ENCODE results near the gene RAB31.

Gene RAB31

DNA sequence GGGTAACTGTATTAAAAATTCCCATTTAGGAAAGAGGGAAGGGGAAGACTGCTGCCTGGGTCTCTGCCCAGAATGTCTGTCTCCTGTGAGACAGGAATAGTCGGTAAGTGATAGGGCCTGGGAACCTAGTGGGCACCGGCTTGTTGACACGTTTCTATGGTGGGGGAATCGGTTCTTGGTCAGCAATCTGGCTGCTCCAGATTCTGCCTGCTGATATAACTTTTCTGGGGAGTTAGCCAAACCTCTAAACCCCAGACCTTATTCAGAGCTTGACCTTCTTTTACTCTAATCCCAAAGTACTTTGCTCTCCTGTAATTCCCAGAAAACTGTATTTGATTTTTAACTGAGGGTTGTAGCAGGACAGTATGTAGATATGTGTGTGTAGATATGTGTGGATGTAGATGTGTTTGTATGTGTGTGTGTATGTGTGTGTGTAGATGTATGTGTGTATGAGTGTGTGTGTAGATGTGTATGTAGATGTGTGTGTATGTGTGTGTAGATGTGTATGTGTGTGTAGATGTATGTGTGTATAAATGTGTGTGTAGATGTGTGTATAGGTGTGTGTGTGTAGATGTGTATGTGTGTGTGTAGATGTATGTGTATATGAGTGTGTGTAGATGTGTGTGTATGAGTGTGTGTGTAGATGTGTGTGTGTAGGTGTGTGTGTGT, 115.8 kb downstream of the RAB31 start:
- H3K4me1 ChIP-seq (ENCODE audit: control insufficient read depth, insufficient read depth, low read length), result no peaks in the 10 kb centered on the region
- H3K4me3 ChIP-seq (ENCODE audit: low read depth, low read length), result no peak overlapping the region
- H3K27me3 ChIP-seq (ENCODE audit: control insufficient read depth, insufficient read depth, low read length), result no peaks in the 10 kb centered on the region
- H3K27ac ChIP-seq (ENCODE audit: low read depth, low read length), result no peak overlapping the region
- H3K9ac ChIP-seq (ENCODE audit: low read length), result no peak overlapping the region
- no peaks in the 10 kb centered on the region for H3K9me3 ChIP-seq (ENCODE audit: control insufficient read depth, insufficient read depth, low read depth, low read length)
- no peaks in the 10 kb centered on the region for H3K36me3 ChIP-seq (ENCODE audit: control insufficient read depth, insufficient read depth, low read length)

DNA sequence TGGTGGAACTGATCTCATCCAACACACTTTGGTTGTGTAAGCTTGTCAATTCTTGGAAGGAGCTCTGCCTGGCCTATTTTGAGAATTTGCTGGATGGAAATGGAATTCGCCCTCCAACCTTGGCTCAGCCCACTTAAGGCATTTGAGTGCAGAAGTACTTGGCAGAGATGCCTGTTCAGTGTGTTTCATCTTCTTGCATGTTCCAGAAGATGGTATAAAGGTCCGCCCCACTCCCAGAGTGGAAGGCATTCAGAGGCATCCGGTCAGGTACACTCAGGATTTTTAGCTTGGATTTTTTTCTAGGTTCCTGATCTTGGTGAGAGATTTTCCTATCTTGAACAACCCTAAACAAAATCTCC, 116.4 kb downstream of the RAB31 start:
- Histone ChIP-seq H3K4me3 (ENCODE audit: low read depth, low read length) (no peak overlapping the region), H3K36me3 (ENCODE audit: control insufficient read depth, insufficient read depth, low read length) (no peaks in the 10 kb centered on the region), H3K27me3 (ENCODE audit: control insufficient read depth, insufficient read depth, low read length) (no peaks in the 10 kb centered on the region), H3K27ac (ENCODE audit: low read depth, low read length) (no peak overlapping the region), H3K4me1 (ENCODE audit: control insufficient read depth, insufficient read depth, low read length) (no peaks in the 10 kb centered on the region), H3K9ac (ENCODE audit: low read length) (no peak overlapping the region), H3K9me3 (ENCODE audit: control insufficient read depth, insufficient read depth, low read depth, low read length) (no peaks in the 10 kb centered on the region)

DNA sequence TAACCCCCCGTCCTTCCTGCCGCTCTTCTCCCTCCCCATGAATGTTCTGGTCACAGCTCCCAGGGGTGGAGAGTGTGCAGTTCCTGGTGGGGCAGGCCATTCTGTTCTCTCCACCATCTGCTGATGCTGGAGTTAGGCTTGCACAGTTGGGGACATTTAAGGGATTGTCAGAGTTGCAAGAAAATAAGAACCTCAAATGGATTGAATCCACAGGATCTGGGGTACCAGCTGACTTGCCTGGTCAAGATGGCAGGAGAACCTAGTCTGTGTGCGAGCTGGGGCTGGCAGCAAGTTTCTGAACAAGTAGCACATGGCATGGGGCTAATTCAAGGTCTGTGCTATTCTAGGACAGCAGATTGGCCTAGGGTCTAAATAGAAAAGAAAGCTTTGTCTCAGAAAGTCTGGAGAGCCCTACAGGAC, 116.9 kb downstream of the RAB31 start:
- H3K9me3 ChIP-seq (ENCODE audit: control insufficient read depth, insufficient read depth, low read depth, low read length), result no peaks in the 10 kb centered on the region
- H3K27ac ChIP-seq (ENCODE audit: low read depth, low read length), result no peak overlapping the region
- no peak overlapping the region for H3K4me3 ChIP-seq (ENCODE audit: low read depth, low read length)
- H3K36me3 ChIP-seq (ENCODE audit: control insufficient read depth, insufficient read depth, low read length), result no peaks in the 10 kb centered on the region
- no peaks in the 10 kb centered on the region for H3K4me1 ChIP-seq (ENCODE audit: control insufficient read depth, insufficient read depth, low read length)
- H3K9ac ChIP-seq (ENCODE audit: low read length), result no peak overlapping the region
- no peaks in the 10 kb centered on the region for H3K27me3 ChIP-seq (ENCODE audit: control insufficient read depth, insufficient read depth, low read length)

DNA sequence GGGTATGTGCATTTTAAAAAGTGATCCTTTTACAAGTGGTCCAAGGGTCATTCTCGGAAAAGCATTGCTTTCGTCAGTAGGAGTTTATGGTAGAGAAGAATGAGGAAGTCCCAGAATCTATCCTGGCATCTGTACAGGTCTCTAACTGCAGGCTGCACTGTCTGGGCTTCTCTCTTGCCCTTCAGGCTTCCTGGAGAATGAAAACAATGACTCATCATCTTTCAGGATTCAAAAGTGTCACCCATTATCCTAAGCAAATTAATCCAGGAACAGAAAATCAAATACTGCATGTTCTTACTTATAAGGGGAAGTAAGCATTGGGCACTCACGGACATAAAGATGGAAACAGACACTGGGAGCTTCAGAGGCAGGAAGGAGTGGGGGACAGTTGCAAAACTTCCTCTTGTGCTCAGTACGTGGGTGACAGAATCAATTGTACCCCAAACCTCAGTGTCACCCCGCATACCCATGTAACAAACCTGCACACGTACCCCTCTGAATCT, 117.5 kb downstream of the RAB31 start:
- Histone ChIP-seq H3K36me3 (ENCODE audit: control insufficient read depth, insufficient read depth, low read length) (no peaks in the 10 kb centered on the region), H3K4me1 (ENCODE audit: control insufficient read depth, insufficient read depth, low read length) (no peaks in the 10 kb centered on the region), H3K27me3 (ENCODE audit: control insufficient read depth, insufficient read depth, low read length) (no peaks in the 10 kb centered on the region), H3K9me3 (ENCODE audit: control insufficient read depth, insufficient read depth, low read depth, low read length) (no peaks in the 10 kb centered on the region), H3K9ac (ENCODE audit: low read length) (no peak overlapping the region), H3K27ac (ENCODE audit: low read depth, low read length) (no peak overlapping the region), H3K4me3 (ENCODE audit: low read depth, low read length) (no peak overlapping the region)

DNA sequence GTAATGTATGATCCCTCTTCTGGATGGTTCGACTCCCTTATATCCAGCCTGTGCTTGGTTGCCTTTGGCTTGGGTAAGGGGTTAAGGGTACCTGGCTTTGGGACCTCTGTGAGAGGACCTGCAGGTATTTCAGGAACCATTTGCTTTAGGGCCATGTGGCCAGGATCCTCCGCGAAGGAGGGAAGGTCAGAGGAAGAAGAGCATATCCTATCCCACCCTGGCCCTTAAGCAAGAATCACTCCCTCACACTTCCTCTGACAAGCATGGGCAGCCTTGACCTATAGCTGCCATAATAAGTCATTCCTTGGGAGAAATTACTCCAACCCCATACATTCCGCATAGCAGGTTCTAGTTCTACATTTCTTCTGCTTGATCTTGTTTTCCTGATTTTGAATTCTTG, 118.6 kb downstream of the RAB31 start:
- Histone ChIP-seq H3K27me3 (ENCODE audit: control insufficient read depth, insufficient read depth, low read length) (no peaks in the 10 kb centered on the region), H3K4me3 (ENCODE audit: low read depth, low read length) (no peak overlapping the region), H3K9ac (ENCODE audit: low read length) (no peak overlapping the region), H3K4me1 (ENCODE audit: control insufficient read depth, insufficient read depth, low read length) (no peaks in the 10 kb centered on the region), H3K9me3 (ENCODE audit: control insufficient read depth, insufficient read depth, low read depth, low read length) (no peaks in the 10 kb centered on the region), H3K27ac (ENCODE audit: low read depth, low read length) (no peak overlapping the region), H3K36me3 (ENCODE audit: control insufficient read depth, insufficient read depth, low read length) (no peaks in the 10 kb centered on the region)

DNA sequence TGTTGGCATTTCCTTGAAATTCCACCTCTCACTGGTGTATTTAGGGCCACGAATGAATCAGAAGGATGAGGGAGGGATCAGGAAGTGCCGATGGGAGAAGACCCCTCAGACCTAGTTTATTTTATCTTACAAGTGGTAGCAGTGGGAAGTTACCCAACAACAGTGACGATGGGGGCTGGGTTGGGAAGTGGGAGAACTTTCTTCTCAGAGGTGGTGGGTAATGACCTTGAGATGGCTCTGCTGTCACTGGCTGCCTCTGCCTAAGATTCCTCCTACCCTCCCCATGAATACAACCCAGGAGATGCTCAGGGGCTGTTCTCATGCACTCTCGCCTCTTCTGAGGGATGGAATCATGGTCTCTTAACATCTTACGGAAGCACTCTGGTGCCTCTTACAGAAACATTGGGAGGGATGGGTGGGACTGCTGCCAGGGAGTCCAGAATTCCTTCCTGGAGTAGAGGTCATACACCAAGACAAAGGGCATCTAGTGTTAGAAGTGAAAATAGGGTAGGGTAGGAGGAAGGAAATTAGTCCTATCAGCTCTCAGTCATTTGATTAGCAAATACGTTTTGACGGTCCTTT, 119.2 kb downstream of the RAB31 start:
- Histone ChIP-seq H3K27ac (ENCODE audit: low read depth, low read length) (no peak overlapping the region), H3K9ac (ENCODE audit: low read length) (no peak overlapping the region), H3K9me3 (ENCODE audit: control insufficient read depth, insufficient read depth, low read depth, low read length) (no peaks in the 10 kb centered on the region), H3K27me3 (ENCODE audit: control insufficient read depth, insufficient read depth, low read length) (no peaks in the 10 kb centered on the region), H3K4me3 (ENCODE audit: low read depth, low read length) (no peak overlapping the region), H3K36me3 (ENCODE audit: control insufficient read depth, insufficient read depth, low read length) (peaks cover 3% of the 10 kb centered on the region; the same call in 1 of the 2 replicates), H3K4me1 (ENCODE audit: control insufficient read depth, insufficient read depth, low read length) (no peaks in the 10 kb centered on the region)

DNA sequence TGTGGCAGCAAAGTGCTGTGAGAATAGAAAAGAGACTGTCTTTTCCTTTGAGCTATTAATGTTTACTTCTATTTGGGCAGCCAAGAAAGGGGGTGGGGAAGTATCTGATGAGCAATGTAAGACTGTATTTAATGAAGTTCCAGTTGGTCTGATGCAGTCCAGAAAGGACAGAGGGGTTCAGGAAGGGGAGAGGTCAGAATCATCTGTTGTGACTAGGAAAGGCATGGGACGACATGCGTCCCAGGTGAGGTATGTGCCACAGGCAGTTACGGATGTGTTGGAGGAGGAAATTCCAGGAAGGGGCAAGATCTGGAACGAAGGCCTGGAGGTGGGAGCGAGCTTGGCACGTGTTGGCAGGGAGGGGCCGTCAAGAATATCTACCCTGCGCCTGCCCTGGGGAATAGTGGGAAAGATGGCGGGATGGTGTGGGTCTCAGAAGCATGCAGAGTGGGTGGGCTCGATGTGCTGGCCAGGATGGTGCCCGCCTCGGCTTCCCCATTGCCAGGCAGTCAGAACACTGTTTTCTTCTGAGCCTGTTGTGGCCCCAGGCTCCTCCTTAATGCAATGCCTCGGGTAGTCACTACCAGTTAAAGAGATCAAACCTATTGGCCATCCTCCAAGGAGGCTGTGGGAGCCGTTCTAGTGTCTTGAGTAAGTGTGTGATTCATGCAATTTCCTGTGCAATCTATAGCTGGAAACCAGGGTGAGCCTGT, 119.8 kb downstream of the RAB31 start:
- no peak overlapping the region for H3K9ac ChIP-seq (ENCODE audit: low read length)
- no peaks in the 10 kb centered on the region for H3K4me1 ChIP-seq (ENCODE audit: control insufficient read depth, insufficient read depth, low read length)
- no peak overlapping the region for H3K27ac ChIP-seq (ENCODE audit: low read depth, low read length)
- no peaks in the 10 kb centered on the region for H3K27me3 ChIP-seq (ENCODE audit: control insufficient read depth, insufficient read depth, low read length)
- no peaks in the 10 kb centered on the region for H3K9me3 ChIP-seq (ENCODE audit: control insufficient read depth, insufficient read depth, low read depth, low read length)
- H3K4me3 ChIP-seq (ENCODE audit: low read depth, low read length), result no peak overlapping the region
- H3K36me3 ChIP-seq (ENCODE audit: control insufficient read depth, insufficient read depth, low read length), result peaks cover 6% of the 10 kb centered on the region; the same call in 1 of the 2 replicates

DNA sequence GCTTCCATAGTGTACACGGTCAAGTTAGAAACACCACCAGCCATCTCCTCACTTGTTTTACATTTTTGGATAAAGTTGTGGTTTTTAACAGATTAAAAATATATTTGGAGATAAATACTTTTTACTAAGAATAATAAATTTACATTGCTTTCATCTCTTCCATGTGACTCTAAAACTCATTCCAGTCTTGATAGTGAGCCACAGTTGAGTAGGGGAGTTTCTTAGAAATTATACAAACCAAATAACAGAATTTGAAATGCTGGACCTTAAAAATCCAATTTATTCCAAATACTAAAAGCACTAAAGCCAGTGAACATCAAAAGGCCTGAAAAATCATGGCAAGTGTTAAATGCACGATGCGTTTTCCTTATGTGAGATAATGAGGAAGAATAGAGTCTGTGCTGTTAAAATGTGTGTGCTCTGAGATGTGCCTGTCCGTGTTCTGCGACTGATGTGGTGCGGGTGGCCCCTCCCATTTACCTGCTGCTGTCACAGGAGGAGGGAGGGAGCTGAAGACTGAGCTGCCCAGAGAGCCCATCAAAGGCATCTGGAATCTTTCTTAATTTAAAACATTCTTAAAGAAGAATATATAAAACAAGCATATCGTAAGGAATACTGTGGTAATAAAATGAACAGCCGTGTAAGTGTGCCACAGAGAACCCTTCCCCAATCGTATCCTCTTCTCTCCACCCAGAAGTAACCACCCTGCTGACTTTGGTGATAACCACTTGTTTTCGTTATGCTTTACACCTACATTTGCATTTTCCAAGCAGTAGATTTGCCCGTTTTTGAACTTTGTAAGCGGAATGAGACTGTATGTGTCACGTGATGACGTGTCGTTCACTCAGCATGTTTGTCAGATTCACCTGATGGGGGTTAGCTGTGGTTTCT, 120.7 kb downstream of the RAB31 start:
- Histone ChIP-seq H3K27ac (ENCODE audit: low read depth, low read length) (no peak overlapping the region), H3K4me1 (ENCODE audit: control insufficient read depth, insufficient read depth, low read length) (no peaks in the 10 kb centered on the region)

DNA sequence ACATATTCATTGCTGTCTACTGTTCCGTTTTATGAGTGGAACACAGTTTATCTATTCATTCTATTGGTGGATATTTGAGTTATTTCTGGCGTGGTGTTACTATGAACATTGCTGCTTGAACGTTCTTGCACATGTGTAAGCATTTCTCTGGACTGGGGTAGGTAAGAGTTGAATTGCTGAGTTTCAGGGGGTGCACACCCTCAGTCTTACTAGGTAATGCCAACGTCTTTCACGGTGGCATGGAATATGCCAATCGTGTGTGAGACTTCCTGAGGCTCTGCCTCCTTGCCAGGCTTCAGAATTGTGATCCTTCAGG, 121.3 kb downstream of the RAB31 start:
- H3K9me3 ChIP-seq (ENCODE audit: control insufficient read depth, insufficient read depth, low read depth, low read length), result no peaks in the 10 kb centered on the region
- no peak overlapping the region for H3K4me3 ChIP-seq (ENCODE audit: low read depth, low read length)
- H3K27ac ChIP-seq (ENCODE audit: low read depth, low read length), result no peak overlapping the region
- no peak overlapping the region for H3K9ac ChIP-seq (ENCODE audit: low read length)
- peaks cover 6% of the 10 kb centered on the region; the same call in 1 of the 2 replicates for H3K36me3 ChIP-seq (ENCODE audit: control insufficient read depth, insufficient read depth, low read length)
- H3K27me3 ChIP-seq (ENCODE audit: control insufficient read depth, insufficient read depth, low read length), result no peaks in the 10 kb centered on the region
- H3K4me1 ChIP-seq (ENCODE audit: control insufficient read depth, insufficient read depth, low read length), result 0 out of 2 replicates have a peak, but pooled peaks cover 1% of the 10 kb centered on the region

More for the DNA sequence above, 120.7 kb downstream of the RAB31 start:
- peaks cover 6% of the 10 kb centered on the region; the same call in 1 of the 2 replicates for H3K36me3 ChIP-seq (ENCODE audit: control insufficient read depth, insufficient read depth, low read length)
- no peak overlapping the region for H3K4me3 ChIP-seq (ENCODE audit: low read depth, low read length)
- no peaks in the 10 kb centered on the region for H3K9me3 ChIP-seq (ENCODE audit: control insufficient read depth, insufficient read depth, low read depth, low read length)
- no peak overlapping the region for H3K9ac ChIP-seq (ENCODE audit: low read length)
- no peaks in the 10 kb centered on the region for H3K27me3 ChIP-seq (ENCODE audit: control insufficient read depth, insufficient read depth, low read length)

DNA sequence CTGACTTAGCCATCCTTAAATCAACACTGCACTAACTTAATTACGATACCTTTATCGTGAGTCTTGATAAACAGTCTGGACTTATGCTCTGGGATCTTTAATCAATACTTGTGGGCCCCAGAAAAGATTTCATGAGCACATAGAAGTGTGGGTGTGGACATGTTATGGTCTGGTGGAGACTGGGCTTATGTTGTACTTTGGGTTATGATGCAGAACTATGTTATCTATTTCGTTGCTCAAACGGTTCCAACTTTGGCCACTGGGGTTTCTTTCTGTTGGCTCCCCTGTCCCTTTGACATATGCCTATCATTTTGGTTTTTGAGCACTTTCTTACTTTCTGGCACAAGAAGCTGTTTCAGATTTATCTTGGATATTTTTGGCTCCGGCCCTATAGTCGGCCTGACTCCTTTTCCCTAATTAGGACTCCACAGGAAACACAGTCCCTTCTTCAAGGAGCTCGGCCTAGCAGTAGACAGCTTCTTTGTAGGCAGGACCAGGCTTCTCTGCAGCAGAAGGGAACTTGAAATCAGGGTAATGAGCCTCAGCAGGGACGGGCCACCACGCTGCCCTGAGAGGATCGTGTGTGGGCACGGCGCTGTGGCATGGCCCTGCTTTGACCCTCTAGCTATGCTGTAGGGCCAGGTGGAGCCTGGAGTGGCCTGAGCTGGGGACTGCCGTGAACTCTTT, 123.1 kb downstream of the RAB31 start:
- no peak overlapping the region for H3K27ac ChIP-seq (ENCODE audit: low read depth, low read length)
- H3K4me3 ChIP-seq (ENCODE audit: low read depth, low read length), result no peak overlapping the region
- H3K36me3 ChIP-seq (ENCODE audit: control insufficient read depth, insufficient read depth, low read length), result peaks cover 6% of the 10 kb centered on the region; the same call in 1 of the 2 replicates
- H3K9me3 ChIP-seq (ENCODE audit: control insufficient read depth, insufficient read depth, low read depth, low read length), result no peaks in the 10 kb centered on the region
- H3K9ac ChIP-seq (ENCODE audit: low read length), result no peak overlapping the region
- H3K4me1 ChIP-seq (ENCODE audit: control insufficient read depth, insufficient read depth, low read length), result peaks cover 17% of the 10 kb centered on the region
- no peaks in the 10 kb centered on the region for H3K27me3 ChIP-seq (ENCODE audit: control insufficient read depth, insufficient read depth, low read length)
